GM19467 (cell line): Measurements from ENCODE around the gene TENM3.

Source experiments
- ATAC-seq: cut with Tn5 transposase; IDR thresholded peaks from one replicate; pipeline ENCODE4 v1.9.1; 2021; ENCODE audit warnings: mild to moderate bottlenecking, moderate library complexity; ENCODE audit not compliant: unreplicated experiment

TENM3 gene

GRCh38 chr4:182447767-182448280 is 204.6 kb downstream of the TENM3 start:
- ATAC-seq: no peak

GRCh38 chr4:182448281-182449151 is 205.3 kb downstream of the TENM3 start:
- ATAC-seq: peak; percentile 93

- no peak for ATAC-seq
These were observed 206.2 kb downstream of the TENM3 start for GRCh38 chr4:182449186-182449929.

- ATAC-seq: no peak
These were observed 206.8 kb downstream of the TENM3 start for GRCh38 chr4:182449930-182450439.

GRCh38 chr4:182451441-182451840 is 208.2 kb downstream of the TENM3 start:
- no peak for ATAC-seq

GRCh38 chr4:182453830-182454229 is 210.6 kb downstream of the TENM3 start:
- ATAC-seq: no peak

- no peak for ATAC-seq
These were observed 211.3 kb downstream of the TENM3 start for GRCh38 chr4:182454440-182455013.

- ATAC-seq: no peak
These were observed 221.9 kb downstream of the TENM3 start for GRCh38 chr4:182465114-182465513.

GRCh38 chr4:182465979-182466378 is 222.8 kb downstream of the TENM3 start:
- no peak for ATAC-seq

GRCh38 chr4:182470215-182470614 is 227.0 kb downstream of the TENM3 start:
- no peak for ATAC-seq

- no peak for ATAC-seq
These were observed 232.3 kb downstream of the TENM3 start for GRCh38 chr4:182475539-182475938.

- peak; percentile 76 for ATAC-seq
These were observed 235.3 kb downstream of the TENM3 start for GRCh38 chr4:182478475-182478874.

GRCh38 chr4:182483685-182484084 is 240.5 kb downstream of the TENM3 start:
- no peak for ATAC-seq

GRCh38 chr4:182486881-182487280 is 243.7 kb downstream of the TENM3 start:
- ATAC-seq: no peak

- ATAC-seq: no peak
These were observed 245.7 kb downstream of the TENM3 start for GRCh38 chr4:182488896-182489295.

GRCh38 chr4:182489607-182490006 is 246.4 kb downstream of the TENM3 start:
- no peak for ATAC-seq

- ATAC-seq: no peak
These were observed 248.5 kb downstream of the TENM3 start for GRCh38 chr4:182491719-182492118.

GRCh38 chr4:182492423-182492822 is 249.2 kb downstream of the TENM3 start:
- ATAC-seq: no peak

GRCh38 chr4:182493377-182493776 is 250.2 kb downstream of the TENM3 start:
- no peak for ATAC-seq

GRCh38 chr4:182494103-182494502 is 250.9 kb downstream of the TENM3 start:
- ATAC-seq: no peak

GRCh38 chr4:182495031-182495430 is 251.8 kb downstream of the TENM3 start:
- no peak for ATAC-seq
